Fibroblast of the aortic adventitia (primary cell): ENCODE measurements around the gene CAND2. TPM values are rescaled to one million over a fixed set of nuclear protein-coding genes. Genes with fewer than 3 reads are reported as not detected.
A peak's percentile ranks its signal among the peaks of the same experiment; 100 is the strongest.

ENCODE experiments used
- DNase-seq: peaks from one replicate; pipeline ENCODE4 v3.0.0-alpha.2; 2010; ENCODE audit warnings: low read depth
- H3K4me3 ChIP-seq: 2 replicates; pipeline ENCODE4 v1.5.1; 2011; ENCODE audit warnings: low read depth, mild to moderate bottlenecking, control low read depth, low read length, moderate library complexity
- total RNA-seq: library from RNA; depleted of rRNA; stranded (reverse); fragments of >200 nt; gene quantifications from 2 replicates; pipeline ENCODE4 v1.2.3, GENCODE V29; 2012; ENCODE audit warnings: low replicate concordance
- TF ChIP-seq, protein P1 (sequence below): IDR thresholded peaks from 2 replicates; pipeline ENCODE4 v1.5.1; 2011; ENCODE audit warnings: mild to moderate bottlenecking, low read length, control low read depth, inconsistent platforms; ENCODE audit not compliant: insufficient read depth

The CAND2 gene
- total RNA-seq, 1 donor, result 6.1 TPM

DNA sequence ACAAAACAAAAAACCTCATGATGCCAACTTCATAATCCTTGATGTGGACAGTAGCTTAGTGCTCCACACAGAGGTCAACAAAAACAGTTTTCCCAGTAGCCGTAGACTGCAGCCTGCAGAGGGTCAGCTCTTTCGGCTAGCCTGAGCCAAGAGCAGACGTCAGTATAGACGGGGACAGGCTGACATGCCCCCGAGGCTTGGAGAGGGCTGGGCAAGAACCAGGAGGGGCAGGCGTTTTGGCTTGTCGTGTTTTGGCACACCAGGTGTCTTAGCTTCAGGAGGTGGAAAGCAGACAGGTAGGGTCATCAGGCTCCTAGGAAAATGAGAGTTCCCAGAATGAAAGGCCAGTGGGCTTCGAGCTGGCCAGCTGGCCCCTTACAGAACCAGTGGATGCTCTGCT is 21.8 kb downstream of the CAND2 start:
- no peak for DNase-seq
- TF ChIP-seq, protein P1, sequence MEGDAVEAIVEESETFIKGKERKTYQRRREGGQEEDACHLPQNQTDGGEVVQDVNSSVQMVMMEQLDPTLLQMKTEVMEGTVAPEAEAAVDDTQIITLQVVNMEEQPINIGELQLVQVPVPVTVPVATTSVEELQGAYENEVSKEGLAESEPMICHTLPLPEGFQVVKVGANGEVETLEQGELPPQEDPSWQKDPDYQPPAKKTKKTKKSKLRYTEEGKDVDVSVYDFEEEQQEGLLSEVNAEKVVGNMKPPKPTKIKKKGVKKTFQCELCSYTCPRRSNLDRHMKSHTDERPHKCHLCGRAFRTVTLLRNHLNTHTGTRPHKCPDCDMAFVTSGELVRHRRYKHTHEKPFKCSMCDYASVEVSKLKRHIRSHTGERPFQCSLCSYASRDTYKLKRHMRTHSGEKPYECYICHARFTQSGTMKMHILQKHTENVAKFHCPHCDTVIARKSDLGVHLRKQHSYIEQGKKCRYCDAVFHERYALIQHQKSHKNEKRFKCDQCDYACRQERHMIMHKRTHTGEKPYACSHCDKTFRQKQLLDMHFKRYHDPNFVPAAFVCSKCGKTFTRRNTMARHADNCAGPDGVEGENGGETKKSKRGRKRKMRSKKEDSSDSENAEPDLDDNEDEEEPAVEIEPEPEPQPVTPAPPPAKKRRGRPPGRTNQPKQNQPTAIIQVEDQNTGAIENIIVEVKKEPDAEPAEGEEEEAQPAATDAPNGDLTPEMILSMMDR, result no peak
- H3K4me3 ChIP-seq, result no peak overlapping the region

DNA sequence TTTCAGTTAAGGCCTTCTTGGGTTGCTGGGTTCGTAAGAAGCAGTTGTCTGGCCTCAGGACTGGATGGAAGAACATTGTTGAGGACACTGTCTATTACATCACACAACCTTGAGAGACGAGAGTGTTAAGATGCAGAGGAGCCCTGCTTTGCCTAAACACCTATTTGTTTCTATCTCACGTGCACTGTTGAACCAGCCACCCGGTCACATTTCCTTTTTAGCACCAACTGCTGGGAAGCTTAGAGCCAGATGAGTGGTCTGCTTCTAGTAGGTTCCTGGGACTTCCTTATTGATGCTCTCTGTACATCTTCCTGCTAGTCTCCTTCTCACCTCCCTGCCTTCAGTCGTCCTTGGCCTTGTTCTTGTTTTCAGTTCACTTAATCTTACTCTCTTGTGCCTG is 22.3 kb downstream of the CAND2 start:
- no peak overlapping the region for H3K4me3 ChIP-seq
- TF ChIP-seq, protein P1, result no peak
- no peak for DNase-seq

DNA sequence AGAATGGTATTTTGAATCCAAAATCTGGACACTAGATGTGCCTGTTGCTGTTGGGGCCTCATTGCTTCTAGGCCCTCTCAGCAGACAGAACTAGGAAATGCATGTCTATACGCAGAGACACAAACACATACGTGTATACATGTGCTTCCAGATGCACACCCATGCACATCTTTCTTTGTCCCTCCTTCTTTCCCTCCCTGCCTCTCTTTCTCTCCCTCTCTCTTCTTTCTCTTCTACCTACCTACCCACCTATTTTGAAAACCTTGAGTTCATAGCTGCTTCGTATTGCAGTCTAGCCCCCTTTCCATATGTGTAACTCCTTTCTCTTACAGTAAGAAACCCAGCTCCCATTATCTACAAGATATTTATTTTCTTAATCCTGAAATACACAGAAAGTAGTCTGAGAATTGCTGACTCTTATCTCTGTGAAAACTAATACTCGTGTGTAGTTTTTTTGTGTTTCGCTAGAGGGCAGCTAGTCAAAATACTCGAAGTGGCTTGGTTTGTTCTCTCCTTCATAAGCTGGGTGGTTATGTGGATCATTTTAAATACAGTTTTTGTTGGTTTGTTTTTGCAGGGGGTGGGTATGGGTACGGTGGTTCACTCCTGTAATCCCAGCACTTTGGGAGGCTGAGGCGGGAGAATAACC is 26.4 kb downstream of the CAND2 start:
- peak; percentile 59 for DNase-seq
- no peak overlapping the region for H3K4me3 ChIP-seq

DNA sequence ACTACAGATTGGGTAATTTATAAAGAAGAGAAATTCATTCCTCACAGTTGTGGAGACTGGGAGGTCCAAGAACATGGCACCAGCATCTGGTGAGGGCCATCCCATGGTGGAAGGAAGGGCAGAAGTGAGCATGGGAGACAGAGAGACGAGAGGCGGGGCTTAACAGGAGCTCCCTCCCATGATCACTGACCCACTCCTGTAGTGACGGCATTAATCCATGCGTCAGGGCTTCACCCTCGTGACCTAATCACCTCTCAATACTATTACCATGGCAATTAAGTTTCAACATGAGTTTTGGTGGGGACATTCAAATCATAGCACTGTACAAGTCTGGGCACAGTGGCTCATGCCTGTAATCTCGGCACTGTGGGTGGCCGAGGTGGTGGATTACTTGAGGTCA is 27.8 kb downstream of the CAND2 start:
- no peak overlapping the region for H3K4me3 ChIP-seq
- DNase-seq, result no peak
- TF ChIP-seq, protein P1, result no peak

More for the DNA sequence above, 26.4 kb downstream of the CAND2 start:
- TF ChIP-seq, protein P1, result peak; percentile 54

DNA sequence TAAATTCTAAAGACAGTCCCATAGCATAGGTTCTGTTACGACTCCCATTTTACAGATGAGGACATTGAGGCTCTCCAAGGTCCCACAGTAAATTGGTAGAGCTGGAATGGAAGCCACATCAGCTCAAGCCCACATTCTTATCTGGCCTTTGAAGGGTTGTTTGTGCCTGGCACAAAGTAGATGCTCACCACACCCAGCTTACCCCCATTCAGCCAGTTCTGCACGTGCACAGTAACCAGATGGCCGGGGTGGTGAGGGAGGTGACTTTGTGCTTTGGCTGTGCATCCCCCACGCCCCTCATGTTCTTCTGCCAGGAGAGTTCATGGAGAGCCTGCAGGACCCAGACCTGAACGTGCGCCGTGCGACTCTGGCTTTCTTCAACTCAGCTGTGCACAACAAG is 28.7 kb downstream of the CAND2 start:
- TF ChIP-seq, protein P1, result no peak
- no peak overlapping the region for H3K4me3 ChIP-seq
- DNase-seq, result no peak

DNA sequence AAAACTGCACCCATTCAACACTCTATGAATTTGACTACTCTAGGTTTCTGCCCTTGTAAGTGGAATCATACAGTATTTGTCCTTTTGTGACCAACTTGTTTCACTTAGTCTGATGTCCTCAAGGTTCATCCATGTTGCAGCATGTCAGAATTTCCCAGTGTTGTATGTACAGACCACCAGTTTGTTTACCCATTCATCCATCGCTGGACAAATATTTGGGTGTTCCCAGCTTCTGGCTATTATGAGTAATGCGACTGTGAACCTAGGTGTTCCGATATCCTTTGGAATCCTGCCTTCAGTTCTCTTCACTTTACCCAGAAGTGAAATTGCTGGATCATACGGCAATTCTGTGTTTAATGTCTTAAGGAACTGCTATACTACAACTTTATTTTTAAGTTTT is 32.3 kb downstream of the CAND2 start:
- TF ChIP-seq, protein P1, result no peak
- no peak for DNase-seq

DNA sequence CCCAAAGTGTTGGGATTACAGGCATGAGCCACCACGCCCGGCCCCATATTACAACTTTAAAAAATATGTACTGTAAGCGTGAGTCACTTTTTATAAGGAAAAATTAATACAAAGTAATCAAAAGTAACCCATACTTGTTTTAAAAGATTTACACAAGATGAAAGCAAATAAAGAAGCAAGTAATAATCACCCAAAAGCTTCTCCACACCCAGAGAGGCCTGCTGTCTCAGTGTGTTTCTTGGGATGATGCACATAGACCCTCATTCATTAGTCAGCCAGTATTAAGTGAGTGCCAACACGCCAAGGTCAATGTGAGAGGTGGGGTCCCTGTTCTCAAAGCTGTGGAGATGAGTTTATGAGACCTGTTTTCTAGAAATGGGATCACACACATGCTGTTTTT is 32.9 kb downstream of the CAND2 start:
- no peak overlapping the region for H3K4me3 ChIP-seq
- DNase-seq, result no peak
- TF ChIP-seq, protein P1, result no peak

More for the DNA sequence above, 32.3 kb downstream of the CAND2 start:
- H3K4me3 ChIP-seq, result no peak overlapping the region
